Ovary (tissue), 3 donors: ENCODE measurements around the gene PRPF38A.

Source experiments
- CTCF ChIP-seq, 3 donors: fragments of 450-650 bp in 2 of 3; fragments of 200-600 bp in 1 of 3; IDR thresholded peaks; one replicate each; pipeline versions ENCODE4 v1.5.1 to v1.8.0; 2016 to 2022; ENCODE audit warnings: antibody characterized with exemption in 3 of 3, mild to moderate bottlenecking in 1 of 3
- EP300 ChIP-seq: sonication (generic); formaldehyde crosslinking; IDR thresholded peaks from one replicate; pipeline ENCODE4 v1.6.1; 2017; ENCODE audit warnings: antibody characterized with exemption
- POLR2A ChIP-seq: fragments of 450-650 bp; IDR thresholded peaks from one replicate; pipeline ENCODE4 v1.6.1; 2017; ENCODE audit warnings: antibody characterized with exemption, mild to moderate bottlenecking, moderate library complexity
- donor health status: DM: no; HTN: no; CAD: no.

GRCh38 chr1:52461821-52462220, 57.4 kb downstream of the PRPF38A start:
- TF ChIP-seq POLR2A (no peak), EP300 (no peak), CTCF (IDR thresholded peaks at IDR 0.05) (no peak)
